Hepatocyte (in vitro differentiated cells): Measurements from ENCODE around the gene SUMF1. TPM values are rescaled to one million over a fixed set of nuclear protein-coding genes. Genes with fewer than 3 reads are reported as not detected.

Source experiments
- DNase-seq: peaks from one replicate; pipeline ENCODE4 v3.0.0-alpha.2; 2016; ENCODE audit warnings: low spot score
- H2AFZ ChIP-seq: fragments of 200-600 bp; sonication (generic); 2 replicates; pipeline ENCODE4 v1.6.0; 2016; ENCODE audit warnings: antibody characterized with exemption, mild to moderate bottlenecking
- H3K27ac ChIP-seq: fragments of 200-600 bp; sonication (generic); 2 replicates; pipeline ENCODE4 v1.5.1; 2016; ENCODE audit warnings: mild to moderate bottlenecking
- H3K27me3 ChIP-seq: fragments of 200-600 bp; sonication (generic); 2 replicates; pipeline ENCODE4 v1.6.1; 2016
- H3K36me3 ChIP-seq: fragments of 200-600 bp; sonication (generic); replicated peaks from 2 replicates; pipeline ENCODE4 v1.5.1; 2016; ENCODE audit warnings: low read depth; ENCODE audit not compliant: insufficient read depth
- H3K4me1 ChIP-seq: fragments of 200-600 bp; sonication (generic); 2 replicates; pipeline ENCODE4 v1.5.1; 2016; ENCODE audit warnings: mild to moderate bottlenecking, moderate library complexity; ENCODE audit not compliant: insufficient read depth
- H3K4me2 ChIP-seq: fragments of 200-600 bp; sonication (generic); 2 replicates; pipeline ENCODE4 v1.6.0; 2016
- H3K4me3 ChIP-seq: fragments of 200-600 bp; sonication (generic); 2 replicates; pipeline ENCODE4 v1.5.1; 2016; ENCODE audit warnings: mild to moderate bottlenecking
- H3K79me2 ChIP-seq: fragments of 200-600 bp; sonication (generic); 2 replicates; pipeline ENCODE4 v1.6.0; 2017; ENCODE audit warnings: mild to moderate bottlenecking
- H3K9me2 ChIP-seq: fragments of 200-600 bp; sonication (generic); replicated peaks from 2 replicates; pipeline ENCODE4 v1.6.0; 2017; ENCODE audit warnings: mild to moderate bottlenecking; ENCODE audit not compliant: insufficient read depth
- H3K9me3 ChIP-seq: fragments of 200-600 bp; sonication (generic); 2 replicates; pipeline ENCODE4 v1.5.1; 2016; ENCODE audit warnings: low read depth, mild to moderate bottlenecking
- H4K20me1 ChIP-seq: fragments of 200-600 bp; sonication (generic); 2 replicates; pipeline ENCODE4 v1.6.0; 2016; ENCODE audit warnings: mild to moderate bottlenecking; ENCODE audit not compliant: insufficient read depth, poor library complexity, severe bottlenecking
- EZH2 ChIP-seq: fragments of 200-600 bp; sonication (generic); IDR thresholded peaks from 2 replicates; pipeline ENCODE4 v1.6.1; 2016; ENCODE audit warnings: antibody characterized with exemption, mild to moderate bottlenecking, borderline replicate concordance
- EZH2phosphoT487 ChIP-seq: fragments of 200-600 bp; sonication (generic); IDR thresholded peaks from one replicate; pipeline ENCODE4 v1.6.1; 2018; ENCODE audit warnings: antibody characterized with exemption, mild to moderate bottlenecking, low read depth, moderate library complexity; ENCODE audit not compliant: unreplicated experiment, severe bottlenecking
- WGBS: methylation state at CpG from one replicate; pipeline ENCODE4 v1.1.6; 2016; ENCODE audit warnings: low lambda C conversion rate; ENCODE audit errors: missing lambda C conversion rate; 5-methylcytosine and 5-hydroxymethylcytosine counted together
- polyA plus RNA-seq: library from polyadenylated mRNA; unstranded; fragments of >200 nt; fragmentation: Nextera tagmentation; extraction: Ambion mirVana; gene quantifications from 2 replicates; pipeline ENCODE4 v1.2.1, GENCODE V29; 2016
- total RNA-seq: library from RNA; depleted of rRNA; stranded (reverse); fragments of >200 nt; gene quantifications from 2 replicates; pipeline ENCODE4 v1.2.3, GENCODE V29; 2014
- TF ChIP-seq, protein P1 (sequence below): fragments of 200-600 bp; sonication (generic); IDR thresholded peaks from 2 replicates; pipeline ENCODE4 v1.5.1; 2016; ENCODE audit warnings: antibody characterized with exemption, mild to moderate bottlenecking; ENCODE audit not compliant: poor library complexity

The SUMF1 gene
- total and polyA plus RNA-seq, 2 experiments from 2014 or later: 55.5 to 59.0 TPM

DNA sequence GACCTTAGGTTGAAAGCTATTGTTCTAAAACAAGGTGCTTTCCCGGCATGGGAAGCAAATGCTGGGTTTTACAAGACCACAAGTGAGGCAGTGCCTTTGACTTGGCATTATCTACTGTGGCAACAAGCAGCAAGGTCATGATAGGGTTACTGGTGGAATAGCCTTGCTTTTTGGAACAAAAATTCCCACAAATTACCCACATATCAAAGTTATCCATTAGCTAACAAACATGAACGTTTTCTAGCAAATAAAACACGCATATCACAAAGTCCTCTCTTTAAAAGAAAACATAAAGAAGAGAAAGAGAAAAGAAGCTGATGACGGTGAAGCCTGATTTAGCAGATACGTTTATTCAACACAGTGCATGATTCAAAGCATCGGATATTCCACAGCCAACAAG lies 106.3 kb downstream of the SUMF1 start:
- Histone ChIP-seq H4K20me1 (no peaks in the 10 kb centered on the region), H3K9me3 (no peaks in the 10 kb centered on the region), H3K79me2 (no peaks in the 10 kb centered on the region), H3K4me3 (no peak overlapping the region), H3K9me2 (no peaks in the 10 kb centered on the region), H2AFZ (no peak overlapping the region), H3K27ac (no peak overlapping the region), H3K36me3 (no peaks in the 10 kb centered on the region), H3K4me2 (no peak overlapping the region), H3K27me3 (no peaks in the 10 kb centered on the region), H3K4me1 (peaks cover 14% of the 10 kb centered on the region)
- TF ChIP-seq, protein P1, sequence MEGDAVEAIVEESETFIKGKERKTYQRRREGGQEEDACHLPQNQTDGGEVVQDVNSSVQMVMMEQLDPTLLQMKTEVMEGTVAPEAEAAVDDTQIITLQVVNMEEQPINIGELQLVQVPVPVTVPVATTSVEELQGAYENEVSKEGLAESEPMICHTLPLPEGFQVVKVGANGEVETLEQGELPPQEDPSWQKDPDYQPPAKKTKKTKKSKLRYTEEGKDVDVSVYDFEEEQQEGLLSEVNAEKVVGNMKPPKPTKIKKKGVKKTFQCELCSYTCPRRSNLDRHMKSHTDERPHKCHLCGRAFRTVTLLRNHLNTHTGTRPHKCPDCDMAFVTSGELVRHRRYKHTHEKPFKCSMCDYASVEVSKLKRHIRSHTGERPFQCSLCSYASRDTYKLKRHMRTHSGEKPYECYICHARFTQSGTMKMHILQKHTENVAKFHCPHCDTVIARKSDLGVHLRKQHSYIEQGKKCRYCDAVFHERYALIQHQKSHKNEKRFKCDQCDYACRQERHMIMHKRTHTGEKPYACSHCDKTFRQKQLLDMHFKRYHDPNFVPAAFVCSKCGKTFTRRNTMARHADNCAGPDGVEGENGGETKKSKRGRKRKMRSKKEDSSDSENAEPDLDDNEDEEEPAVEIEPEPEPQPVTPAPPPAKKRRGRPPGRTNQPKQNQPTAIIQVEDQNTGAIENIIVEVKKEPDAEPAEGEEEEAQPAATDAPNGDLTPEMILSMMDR: no peak
- TF ChIP-seq EZH2phosphoT487 (no peak), EZH2 (no peak)
- WGBS: 87% methylated on average over 6 of the region's 6 CpGs
- DNase-seq: no peak

DNA sequence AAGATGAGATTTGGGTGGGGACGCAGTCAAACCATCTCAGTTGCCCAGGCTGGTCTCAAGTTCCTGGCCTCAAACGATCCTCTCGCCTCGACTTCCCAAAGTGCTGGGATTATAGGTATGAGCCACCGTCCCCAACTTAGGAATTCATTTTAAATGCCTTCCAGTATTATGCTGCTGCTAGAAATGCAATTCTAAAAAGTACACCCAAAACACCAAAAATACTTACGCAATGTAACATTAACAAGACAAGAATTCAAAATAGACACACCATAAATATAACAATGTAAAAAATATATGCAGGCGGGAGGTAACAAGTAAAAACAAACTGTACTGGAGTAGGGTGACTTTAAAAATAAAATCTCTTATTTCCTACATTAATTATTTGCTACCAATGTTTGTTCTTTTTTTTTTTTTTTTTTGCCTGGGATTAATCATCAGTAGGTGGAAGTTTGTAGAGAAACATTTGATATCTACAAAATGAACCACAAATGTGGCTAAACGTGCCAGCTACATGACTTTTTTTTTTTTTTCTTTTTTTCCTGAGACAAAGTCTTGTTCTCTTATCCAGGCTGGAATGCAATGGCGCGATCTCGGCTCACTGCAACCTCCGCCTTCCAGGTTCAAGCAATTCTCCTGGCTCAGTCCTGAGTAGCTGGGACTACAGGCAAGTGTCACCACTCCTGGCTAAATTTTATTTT lies 107.1 kb downstream of the SUMF1 start:
- Histone ChIP-seq H3K27ac (no peak overlapping the region), H3K79me2 (no peaks in the 10 kb centered on the region), H3K4me2 (no peak overlapping the region), H3K4me1 (peaks cover 18% of the 10 kb centered on the region), H4K20me1 (no peaks in the 10 kb centered on the region), H3K27me3 (no peaks in the 10 kb centered on the region), H3K9me2 (no peaks in the 10 kb centered on the region), H2AFZ (no peak overlapping the region), H3K36me3 (no peaks in the 10 kb centered on the region), H3K9me3 (no peaks in the 10 kb centered on the region), H3K4me3 (no peak overlapping the region)
- TF ChIP-seq EZH2 (no peak), EZH2phosphoT487 (no peak)
- TF ChIP-seq, protein P1: no peak
- DNase-seq: no peak
- WGBS: 93% methylated on average over 12 of the region's 12 CpGs

DNA sequence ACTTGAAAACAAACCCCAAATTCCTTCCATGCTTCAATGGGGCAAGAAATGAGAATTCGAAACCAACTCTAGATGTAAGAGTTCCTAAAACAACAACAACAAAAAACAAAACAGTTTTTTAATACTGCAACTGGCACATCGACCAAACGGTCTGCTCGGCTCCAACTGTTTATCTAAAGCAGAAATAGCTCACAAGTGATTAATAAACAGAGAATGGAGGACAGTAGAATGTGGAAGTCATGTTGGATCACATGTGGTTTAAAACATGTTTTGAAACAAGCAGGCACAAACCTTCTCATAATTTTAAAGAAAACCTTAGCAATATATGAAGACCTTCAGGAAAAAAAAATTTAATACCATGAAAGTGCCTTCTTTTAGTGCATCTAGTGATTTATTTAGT lies 108.8 kb downstream of the SUMF1 start:
- Histone ChIP-seq H3K4me1 (peaks cover 18% of the 10 kb centered on the region), H3K36me3 (no peaks in the 10 kb centered on the region), H3K27me3 (no peaks in the 10 kb centered on the region), H3K9me3 (no peaks in the 10 kb centered on the region), H4K20me1 (no peaks in the 10 kb centered on the region), H2AFZ (no peak overlapping the region), H3K4me3 (no peak overlapping the region), H3K4me2 (no peak overlapping the region), H3K9me2 (no peaks in the 10 kb centered on the region), H3K79me2 (no peaks in the 10 kb centered on the region), H3K27ac (peak overlapping the region; percentile 14)
- DNase-seq: no peak
- 69% methylated on average over 4 of the region's 4 CpGs for WGBS
- TF ChIP-seq EZH2phosphoT487 (no peak), EZH2 (no peak)
- TF ChIP-seq, protein P1: no peak
